Motor neuron (in vitro differentiated cells): ENCODE results near the gene TMA7. TPM values are rescaled to one million over a fixed set of nuclear protein-coding genes. Genes with fewer than 3 reads are reported as not detected.

ENCODE experiments used
- ATAC-seq, 8 experiments: fragments of 200-7000 bp; cut with Tn5 transposase; replicated peaks in 6 of 8; 2 replicates each; pipeline ENCODE4 v1.8.0; 2021; ENCODE audit warnings: mild to moderate bottlenecking in 8 of 8, moderate library complexity in 8 of 8
- H3K27ac ChIP-seq, 2 donors: fragments of 250-450 bp; sonication (Bioruptor Pico); 2 replicates each; pipeline ENCODE4 v1.9.0; 2021; ENCODE audit warnings: antibody characterized with exemption in 2 of 2, mild to moderate bottlenecking in 2 of 2, moderate library complexity in 1 of 2
- H3K4me1 ChIP-seq, 2 donors: fragments of 250-450 bp; sonication (Bioruptor Pico); replicated peaks in 1 of 2; 2 replicates each; pipeline ENCODE4 v1.6.1; 2021; ENCODE audit warnings: antibody characterized with exemption in 2 of 2, mild to moderate bottlenecking in 2 of 2, moderate library complexity in 1 of 2
- H3K4me3 ChIP-seq, 5 donors: fragments of 250-450 bp; sonication (Bioruptor Pico); 2 replicates each; pipeline ENCODE4 v1.9.0; 2021; ENCODE audit warnings: antibody characterized with exemption in 5 of 5, mild to moderate bottlenecking in 5 of 5, moderate library complexity in 4 of 5
- WGBS, 10 experiments: fragments of 450-650 bp; shearing (Covaris generic); methylation state at CpG; one replicate each; pipeline ENCODE4 v1.0.0; 2022; 5-methylcytosine and 5-hydroxymethylcytosine counted together
- in situ Hi-C, 9 experiments: fragments of 400-800 bp; cut with MboI; loops; one replicate each; pipeline ENCODE4 v1.15.0; 2021; ENCODE audit warnings: low sequenced_read_pairs in 9 of 9, low pct_unique_long_range_greater_than_20kb in 2 of 9; ENCODE audit not compliant: unreplicated experiment in 9 of 9
- total RNA-seq, 8 experiments: library from RNA; unstranded; fragments of 300-600 nt; gene quantifications; 2 replicates each; pipeline versions ENCODE4 v1.2.3 to v1.2.4, GENCODE V29; 2022

Gene TMA7
- total RNA-seq, 8 experiments from 2014 or later = 375 to 754 (median 499) TPM

- no peak for ATAC-seq
- Histone ChIP-seq H3K4me3 (no peak overlapping the region), H3K27ac (no peak overlapping the region), H3K4me1 (no peaks in the 10 kb centered on the region)
- in situ Hi-C loops = no loop called here
- WGBS, 10 experiments = 60 to 100% (median 87%) methylated on average over 1 to 4 of the region's 15 CpGs; no CpG with 5 or more reads in 4 of the 10 experiments
Measured at GRCh38 chr3:48403533-48404439, 36.3 kb upstream of the TMA7 start.

GRCh38 chr3:48404440-48405342, 35.4 kb upstream of the TMA7 start:
- no peak overlapping the region for H3K4me3 ChIP-seq
- no peak for ATAC-seq
- 20 to 100% (median 82%) methylated on average over 1 to 9 of the region's 21 CpGs; no CpG with 5 or more reads in 5 of the 10 experiments for WGBS, 10 experiments
- no peak overlapping the region for H3K27ac ChIP-seq
- in situ Hi-C loops = no loop called here
- no peaks in the 10 kb centered on the region for H3K4me1 ChIP-seq

GRCh38 chr3:48405343-48405881, 34.6 kb upstream of the TMA7 start:
- 34 to 100% (median 100%) methylated on average over 2 to 5 of the region's 13 CpGs; no CpG with 5 or more reads in 5 of the 10 experiments for WGBS, 10 experiments
- Histone ChIP-seq H3K4me3 (no peak overlapping the region), H3K27ac (no peak overlapping the region), H3K4me1 (no peaks in the 10 kb centered on the region)
- ATAC-seq = no peak
- in situ Hi-C loops = no loop called here

GRCh38 chr3:48405971-48406370, 34.1 kb upstream of the TMA7 start:
- ATAC-seq = no peak
- Histone ChIP-seq H3K27ac (no peak overlapping the region), H3K4me1 (no peaks in the 10 kb centered on the region), H3K4me3 (no peak overlapping the region)
- in situ Hi-C loops = no loop called here
- WGBS, 10 experiments = 11 to 80% (median 17%) methylated on average over 1 of the region's 1 CpG; no CpG with 5 or more reads in 6 of the 10 experiments

GRCh38 chr3:48406443-48407431, 33.3 kb upstream of the TMA7 start:
- Histone ChIP-seq H3K4me3 (no peak overlapping the region), H3K4me1 (no peaks in the 10 kb centered on the region), H3K27ac (no peak overlapping the region)
- 71 to 100% (median 92%) methylated on average over 2 to 7 of the region's 18 CpGs; no CpG with 5 or more reads in 2 of the 10 experiments for WGBS, 10 experiments
- in situ Hi-C loops = no loop called here
- no peak for ATAC-seq

GRCh38 chr3:48407542-48408099, 32.4 kb upstream of the TMA7 start:
- 40 to 100% (median 93%) methylated on average over 1 to 7 of the region's 8 CpGs; no CpG with 5 or more reads in 3 of the 10 experiments for WGBS, 10 experiments
- ATAC-seq = no peak

DNA sequence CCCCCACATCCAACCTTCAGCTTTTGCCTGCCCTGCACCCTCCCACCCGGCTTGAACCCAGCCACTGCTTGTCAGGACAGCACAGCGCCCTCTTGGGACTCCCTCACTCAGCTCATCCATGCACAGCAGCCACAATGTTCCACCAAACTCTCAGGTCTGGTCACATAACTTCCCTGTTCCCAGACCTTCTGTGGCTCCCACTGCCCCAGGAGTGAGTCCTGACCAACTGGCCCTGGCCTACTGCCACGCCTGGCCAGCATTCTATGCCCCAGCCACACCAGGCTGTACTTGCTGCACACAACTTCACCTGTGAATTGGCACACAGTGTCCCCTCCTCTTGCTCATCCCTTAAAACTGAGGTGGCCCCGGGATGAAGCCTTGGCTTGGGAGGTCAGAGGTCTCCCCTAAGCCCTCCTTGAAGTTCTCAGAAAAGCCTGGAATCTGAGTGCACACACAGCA, 31.2 kb upstream of the TMA7 start:
- Histone ChIP-seq H3K4me1 (no peaks in the 10 kb centered on the region), H3K4me3 (no peak overlapping the region), H3K27ac (no peak overlapping the region)
- in situ Hi-C loops = no loop called here
- 60 to 100% (median 90%) methylated on average over 1 to 2 of the region's 4 CpGs; no CpG with 5 or more reads in 5 of the 10 experiments for WGBS, 10 experiments
- peak in 1 of 8 experiments; percentile 10 for ATAC-seq

More at GRCh38 chr3:48407542-48408099, 32.4 kb upstream of the TMA7 start:
- Histone ChIP-seq H3K4me1 (no peaks in the 10 kb centered on the region), H3K4me3 (no peak overlapping the region), H3K27ac (no peak overlapping the region)
- in situ Hi-C loops = no loop called here

- Histone ChIP-seq H3K4me1 (no peaks in the 10 kb centered on the region), H3K4me3 (no peak overlapping the region), H3K27ac (no peak overlapping the region)
- in situ Hi-C loops = no loop called here
- ATAC-seq = peak in 1 of 8 experiments; percentile 6
- 80 to 100% (median 99%) methylated on average over 1 to 9 of the region's 31 CpGs; no CpG with 5 or more reads in 6 of the 10 experiments for WGBS, 10 experiments
Measured at GRCh38 chr3:48409291-48410201, 30.5 kb upstream of the TMA7 start.

DNA sequence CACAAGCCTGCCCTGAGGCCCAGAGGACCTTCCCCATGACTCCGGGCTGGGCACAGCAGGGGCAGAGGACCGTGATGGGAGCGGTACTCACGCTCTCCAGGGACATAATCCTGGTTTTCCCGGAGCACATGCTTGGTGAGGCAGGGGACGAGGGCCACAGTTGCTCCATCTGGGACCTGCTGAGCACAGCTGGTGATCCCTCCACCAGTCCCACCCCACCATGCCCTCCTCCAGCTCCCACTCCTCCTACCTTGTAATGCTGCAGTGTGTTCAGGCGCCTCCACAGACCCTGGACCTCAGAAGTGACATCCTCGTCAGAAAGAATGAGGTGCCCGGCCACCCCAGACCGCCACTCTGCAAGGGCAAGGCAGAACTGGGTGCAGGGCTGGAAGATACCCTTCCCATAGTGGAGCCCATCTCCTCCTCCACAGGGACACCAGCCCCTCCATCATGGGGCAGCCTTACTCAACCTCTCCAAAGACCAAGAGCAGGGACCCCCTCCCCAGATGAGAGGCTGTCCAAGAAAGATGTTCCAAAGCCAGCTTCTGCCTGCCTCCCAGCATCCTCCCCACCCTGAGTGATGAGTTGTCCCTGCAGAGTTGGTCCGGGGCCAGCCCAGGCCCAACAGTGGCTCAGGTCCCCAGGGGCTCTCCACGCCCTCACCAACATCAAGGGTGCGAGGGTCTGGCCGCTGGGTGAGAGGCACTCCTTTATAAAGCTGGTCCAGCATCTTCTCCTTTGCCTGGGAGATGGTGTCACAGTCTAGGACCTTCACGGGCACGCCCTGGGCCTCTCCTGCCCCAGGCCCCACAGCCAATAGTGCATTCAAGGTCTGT, 29.6 kb upstream of the TMA7 start:
- in situ Hi-C loops = no loop called here
- no peak for ATAC-seq
- 47 to 100% (median 83%) methylated on average over 3 to 5 of the region's 16 CpGs; no CpG with 5 or more reads in 7 of the 10 experiments for WGBS, 10 experiments
- Histone ChIP-seq H3K4me1 (no peaks in the 10 kb centered on the region), H3K4me3 (no peak overlapping the region), H3K27ac (no peak overlapping the region)

DNA sequence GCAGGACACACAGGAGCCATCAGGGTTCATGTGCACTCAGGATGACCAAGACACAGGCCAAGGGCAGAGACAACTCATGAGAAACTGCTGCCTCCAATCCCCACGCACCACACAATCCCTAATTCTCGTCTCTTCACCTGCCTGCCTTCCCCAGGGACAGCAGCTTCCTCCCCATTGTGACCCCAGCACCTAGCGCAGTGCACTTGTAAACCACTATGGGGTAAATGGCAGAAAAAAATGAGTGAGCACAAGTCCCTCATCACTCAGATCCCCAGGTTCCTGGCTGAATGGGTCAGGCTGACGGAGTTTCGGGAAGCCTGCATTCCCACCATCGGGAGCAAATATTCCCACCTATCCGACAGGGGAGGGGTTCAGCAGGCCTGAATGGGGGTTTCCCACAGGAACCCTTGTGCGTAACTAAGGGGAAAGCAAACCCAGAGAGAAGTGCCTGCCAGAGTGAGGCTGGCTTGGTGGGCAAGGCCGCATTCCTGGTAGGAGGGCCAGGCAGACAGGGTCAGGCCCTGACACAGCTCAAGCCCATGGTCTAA, 28.9 kb upstream of the TMA7 start:
- H3K4me3 ChIP-seq = no peak overlapping the region
- WGBS, 10 experiments = 92 to 100% (median 94%) methylated on average over 1 to 6 of the region's 9 CpGs; no CpG with 5 or more reads in 4 of the 10 experiments
- in situ Hi-C loops = no loop called here
- H3K4me1 ChIP-seq = no peaks in the 10 kb centered on the region
- H3K27ac ChIP-seq = no peak overlapping the region
- ATAC-seq = no peak
